B cell (primary cell): ENCODE data around the gene CBX3. TPM values are rescaled to one million over a fixed set of nuclear protein-coding genes. Genes with fewer than 3 reads are reported as not detected.
A peak's percentile ranks its signal among the peaks of the same experiment; 100 is the strongest.

Experiments
- ATAC-seq: fragments of 200-7000 bp; cut with Tn5 transposase; one replicate; pipeline ENCODE4 v1.10.0; 2021; ENCODE audit warnings: low read depth, mild to moderate bottlenecking, moderate number of reproducible peaks, moderate library complexity
- CTCF ChIA-PET: fragments of 350-600 bp; sonication (Branson Sonifier 250); formaldehyde crosslinking; loops from one replicate; lab custom pipeline; 2021; ENCODE audit warnings: antibody characterized with exemption, inconsistent platforms; lab: Charles Lee
- POLR2A ChIA-PET: fragments of 350-600 bp; sonication (Branson Sonifier 250); formaldehyde crosslinking; loops from one replicate; lab custom pipeline; 2021; ENCODE audit warnings: antibody characterized with exemption; lab: Charles Lee
- DNase-seq: peaks from one replicate; pipeline ENCODE4 v3.0.0; 2013
- H2AFZ ChIP-seq: 2 replicates; pipeline ENCODE4 v1.6.1; 2012; ENCODE audit warnings: mild to moderate bottlenecking, low read depth, low read length; ENCODE audit not compliant: insufficient read depth, poor library complexity, severe bottlenecking
- H3K27ac ChIP-seq, 2 donors: 1 replicate in 1 of 2; 2 replicates in 1 of 2; pipeline ENCODE4 v1.5.1; 2012 to 2013; ENCODE audit warnings: low read length in 2 of 2, mild to moderate bottlenecking in 2 of 2, moderate library complexity in 1 of 2
- H3K27me3 ChIP-seq, 4 experiments: fragments of 200-600 bp in 1 of 4; sonication (generic) in 1 of 4; replicated peaks in 1 of 4; 1 replicate in 2 of 4; 2 replicates in 2 of 4; pipeline versions ENCODE4 v1.6.1 to v1.7.0; 2013 to 2016; ENCODE audit warnings: low read length in 3 of 4, mild to moderate bottlenecking in 2 of 4, mixed read lengths in 1 of 4, moderate library complexity in 1 of 4; ENCODE audit not compliant: insufficient read depth in 4 of 4, control insufficient read depth in 3 of 4; ENCODE audit errors: control extremely low read depth in 1 of 4
- H3K36me3 ChIP-seq, 2 experiments: replicated peaks in 1 of 2; 1 replicate in 1 of 2; 2 replicates in 1 of 2; pipeline versions ENCODE4 v1.6.1 to v1.7.1; 2013; ENCODE audit warnings: low read length in 1 of 2; ENCODE audit not compliant: insufficient read depth in 2 of 2, control insufficient read depth in 1 of 2; ENCODE audit errors: control extremely low read depth in 1 of 2, extremely low read depth in 1 of 2
- H3K4me1 ChIP-seq, 2 donors: fragments of 200-600 bp in 1 of 2; sonication (generic) in 1 of 2; 1 replicate in 1 of 2; 2 replicates in 1 of 2; pipeline versions ENCODE4 v1.5.1 to v1.6.1; 2013 to 2017; ENCODE audit warnings: low read length in 2 of 2; ENCODE audit not compliant: control insufficient read depth in 2 of 2, insufficient read depth in 2 of 2
- H3K4me2 ChIP-seq: replicated peaks from 2 replicates; pipeline ENCODE3; 2012; ENCODE audit warnings: mild to moderate bottlenecking, low read depth, low read length; ENCODE audit not compliant: poor library complexity, severe bottlenecking
- H3K4me3 ChIP-seq, 5 experiments: fragments of 200-600 bp in 1 of 5; sonication (generic) in 1 of 5; 1 replicate in 3 of 5; 2 replicates in 2 of 5; pipeline versions ENCODE4 v1.5.1 to v1.7.0; 2011 to 2016; ENCODE audit warnings: low read length in 4 of 5, mild to moderate bottlenecking in 4 of 5, low read depth in 2 of 5, control low read depth in 1 of 5, moderate library complexity in 1 of 5; ENCODE audit not compliant: insufficient read depth in 1 of 5; ENCODE audit errors: control extremely low read depth in 1 of 5, extremely low read depth in 1 of 5
- H3K79me2 ChIP-seq: fragments of 200-600 bp; sonication (generic); one replicate; pipeline ENCODE4 v1.6.0; 2016; ENCODE audit warnings: low read length; ENCODE audit not compliant: control insufficient read depth, insufficient read depth
- H3K9ac ChIP-seq: fragments of 200-600 bp; sonication (generic); 2 replicates; pipeline ENCODE4 v1.6.1; 2017; ENCODE audit warnings: mild to moderate bottlenecking, low read length, moderate library complexity
- H3K9me3 ChIP-seq, 3 donors: one replicate each; pipeline versions ENCODE4 v1.6.1 to v1.7.1; 2013; ENCODE audit warnings: low read length in 2 of 3; ENCODE audit not compliant: control insufficient read depth in 2 of 3, insufficient read depth in 1 of 3; ENCODE audit errors: control extremely low read depth in 1 of 3
- H4K20me1 ChIP-seq: 2 replicates; pipeline ENCODE4 v1.6.0; 2012; ENCODE audit warnings: mild to moderate bottlenecking, low read length; ENCODE audit not compliant: insufficient read depth, control insufficient read depth, poor library complexity, severe bottlenecking
- H3K27ac Mint-ChIP-seq: one replicate; pipeline ENCODE4 v1.8.0; 2021; ENCODE audit warnings: mixed read lengths
- H3K27me3 Mint-ChIP-seq: one replicate; pipeline ENCODE4 v1.8.0; 2021; ENCODE audit warnings: mixed read lengths
- H3K4me1 Mint-ChIP-seq: one replicate; pipeline ENCODE4 v1.8.0; 2021; ENCODE audit warnings: mixed read lengths
- H3K4me3 Mint-ChIP-seq: one replicate; pipeline ENCODE4 v1.8.0; 2021; ENCODE audit warnings: mixed read lengths
- H3K9me3 Mint-ChIP-seq: one replicate; pipeline ENCODE4 v1.8.0; 2022; ENCODE audit warnings: mixed read lengths; ENCODE audit not compliant: insufficient read depth
- CTCF ChIP-seq: fragments of 200-600 bp; IDR thresholded peaks from one replicate; pipeline ENCODE4 v1.8.0; 2022; ENCODE audit warnings: antibody characterized with exemption, mild to moderate bottlenecking
- EZH2 ChIP-seq: IDR thresholded peaks from 2 replicates; pipeline ENCODE4 v1.6.1; 2012; ENCODE audit warnings: borderline replicate concordance, low read depth, mild to moderate bottlenecking, moderate library complexity, low read length; ENCODE audit not compliant: insufficient read depth, poor library complexity, severe bottlenecking
- WGBS: methylation state at CpG from one replicate; pipeline ENCODE4 v1.1.5; 2013; ENCODE audit warnings: missing lambda C conversion rate; ENCODE audit not compliant: insufficient coverage; 5-methylcytosine and 5-hydroxymethylcytosine counted together
- intact Hi-C: fragments of 100-400 bp; cut with micrococcal nuclease; formaldehyde crosslinking; loops from one replicate; pipeline ENCODE4 v1.10.0; 2022
- polyA plus RNA-seq: library from polyadenylated mRNA; depleted of rRNA; stranded (reverse); fragments of >200 nt; gene quantifications from 2 replicates; pipeline ENCODE4 v1.2.3, GENCODE V29; 2012
- total RNA-seq, 2 donors: library from RNA; stranded (reverse); fragments of 120-200 nt in 1 of 2; gene quantifications; 1 replicate in 1 of 2; 2 replicates in 1 of 2; pipeline versions ENCODE4 v1.2.3 to v1.2.4, GENCODE V29; 2013 to 2022

CBX3 gene
- total and polyA plus RNA-seq, 2 donors (not counting 1 experiment from before 2014, with no cell fraction given) = 43.9 to 126 TPM

GRCh38 chr7:26155531-26156375, 45.8 kb upstream of the CBX3 start:
- Histone ChIP-seq H3K4me3 (peak overlapping the region in 2 of 5 experiments; percentile 7 to 62), H4K20me1 (no peaks in the 10 kb centered on the region), H3K4me1 (peaks cover 45 to 55% of the 10 kb centered on the region in 2 donors), H3K27ac (peak overlapping the region in 1 of 2 donors; percentile 51), H3K36me3 (no peaks in the 10 kb centered on the region), H3K79me2 (no peaks in the 10 kb centered on the region), H2AFZ (no peak overlapping the region), H3K9ac (peak overlapping the region; percentile 51), H3K4me2 (peak overlapping the region; percentile 70), H3K27me3 (no peaks in the 10 kb centered on the region), H3K9me3 (peaks cover 0 to 3% (median 0%) of the 10 kb centered on the region in 3 donors)
- Mint-ChIP-seq H3K4me1 (peaks cover 67% of the 10 kb centered on the region), H3K27ac (peak overlapping the region; percentile 66), H3K27me3 (no peaks in the 10 kb centered on the region), H3K9me3 (no peaks in the 10 kb centered on the region), H3K4me3 (peak overlapping the region; percentile 85)
- DNase-seq (peak; percentile 40), ATAC-seq (no peak)
- TF ChIP-seq CTCF = no peak
- TF ChIP-seq EZH2 = no peak
- intact Hi-C loops = loop anchor here (2.0 to 5.0 kb wide), 2 partner anchors 37 to 258 kb away; no protein-coding TSS in a partner anchor
- CTCF ChIA-PET = interaction anchor here (0.6 to 2.9 kb wide), 6 partner anchors 10 to 263 kb away, joined by 3 to 13 read pairs (median 3); no protein-coding TSS in a partner anchor
- POLR2A ChIA-PET = interaction anchor here (0.5 to 1.0 kb wide), 5 partner anchors 11 to 44 kb away, joined by 3 to 7 read pairs (median 4); partner anchors contain the start of gene HNRNPA2B1
- 82% methylated on average over 2 of the region's 8 CpGs for WGBS
